ENCODE data around the gene REC8. TPM values are rescaled to one million over a fixed set of nuclear protein-coding genes. Genes with fewer than 3 reads are reported as not detected.

Gene REC8
- total RNA-seq, 1 experiment from 2014 or later: 7.6 TPM

GRCh38 chr14:24160850-24161804, 10.8 kb upstream of the REC8 start, which contains the start of gene IRF9:
TSS of gene IRF9 (plus strand) at chr14:24161265. CDS start at chr14:24162145, 880 bp downstream.
- ChIA-PET RAD21 (ENCODE audit: low non-redundant PET in 1 of 2, low total read pairs in 2 of 2, uncharacterized antibody in 2 of 2, unreplicated experiment in 2 of 2) (interaction anchor here in 1 of 2 experiments (1.0 kb wide), 1 partner anchor 14 kb away, joined by 3 read pairs; the partner anchor contains the start of genes PSME2 and RNF31), POLR2A (interaction anchor here (1.0 to 3.1 kb wide), 13 partner anchors 14 to 103 kb away, joined by 3 to 18 read pairs (median 4); partner anchors contain the start of genes CHMP4A, DCAF11, EMC9 and NRL), CTCF (interaction anchor here (0.6 to 3.2 kb wide), 22 partner anchors 8 to 137 kb away, joined by 3 to 20 read pairs (median 4); partner anchors contain the start of genes CHMP4A, DCAF11, EMC9 and IPO4)
- peak within 1 kb of the TSS; percentile 84 for H3K27ac ChIP-seq (ENCODE audit: low read depth, low read length)
- H2AFZ ChIP-seq (ENCODE audit: low read depth, low read length, poor library complexity, severe bottlenecking): no peak within 1 kb of the TSS
- peaks cover 15 to 21% of the 10 kb centered on the region in 2 experiments for H3K4me1 ChIP-seq (ENCODE audit: control insufficient read depth in 1 of 2, insufficient read depth in 2 of 2, low read length in 2 of 2)
- no TSS peak for BruUV-seq (replicated peaks)
- no peaks in the 10 kb centered on the region for H3K79me2 ChIP-seq (ENCODE audit: insufficient read depth, low read length)
- H3K9ac ChIP-seq (ENCODE audit: low read length): peak within 1 kb of the TSS; percentile 61
- peak within 1 kb of the TSS; percentile 58 to 60 for H3K4me3 ChIP-seq (replicated peaks in 1 of 2; ENCODE audit: low read depth in 1 of 2, low read length in 2 of 2)
- intact Hi-C loops (cut with micrococcal nuclease): loop anchor here (1.0 to 2.0 kb wide), 2 partner anchors 46 to 103 kb away; partner anchors contain the start of genes DCAF11 and NRL
- peak within 1 kb of the TSS; percentile 87 for H3K4me2 ChIP-seq (ENCODE audit: low read length)
- DNase-seq (ENCODE audit: low read depth, low spot score) (peak; percentile 89), ATAC-seq (peak; percentile 95)
- no peaks in the 10 kb centered on the region for H4K20me1 ChIP-seq (ENCODE audit: insufficient read depth)
- H3K27me3 ChIP-seq (ENCODE audit: insufficient read depth, low read length): no peaks in the 10 kb centered on the region
- peak; percentile 41; the same call in 1 of the 2 replicates for TF ChIP-seq SIN3A (IDR thresholded peaks at IDR 0.05; ENCODE audit: low read depth)
- no peak for TF ChIP-seq EZH2phosphoT487 (IDR thresholded peaks at IDR 0.05; ENCODE audit: borderline replicate concordance)
- TF ChIP-seq TCF7L2 (IDR thresholded peaks at IDR 0.05; ENCODE audit: borderline replicate concordance, extremely low read depth, insufficient read depth, insufficient read length): peak; percentile 60
- TF ChIP-seq POLR2A (IDR thresholded peaks at IDR 0.05; ENCODE audit: borderline replicate concordance, extremely low read depth, insufficient read depth, insufficient read length): peak; percentile 53
- TF ChIP-seq, protein P1, sequence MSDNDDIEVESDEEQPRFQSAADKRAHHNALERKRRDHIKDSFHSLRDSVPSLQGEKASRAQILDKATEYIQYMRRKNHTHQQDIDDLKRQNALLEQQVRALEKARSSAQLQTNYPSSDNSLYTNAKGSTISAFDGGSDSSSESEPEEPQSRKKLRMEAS (IDR thresholded peaks at IDR 0.05): peak; percentile 86
- 0 out of 2 replicates have a peak, but pooled peaks have one; percentile 56 for TF ChIP-seq CBX3 (IDR thresholded peaks at IDR 0.05; ENCODE audit: low read depth)
- peak; percentile 72; the same call in 1 of the 2 replicates for TF ChIP-seq SP1 (IDR thresholded peaks at IDR 0.05; ENCODE audit: low read depth)
- no peak for TF ChIP-seq ZBTB33 (IDR thresholded peaks at IDR 0.05; ENCODE audit: extremely low read depth, insufficient replicate concordance, low read length)
- peak; percentile 88 for TF ChIP-seq POLR2AphosphoS5 (IDR thresholded peaks at IDR 0.05; ENCODE audit: low read depth, low read length)
- peak; percentile 77 to 94 (median 87) for TF ChIP-seq CTCF (IDR thresholded peaks at IDR 0.05 in 2 of 3, conservative IDR thresholded peaks at IDR 0.05 in 1 of 3; ENCODE audit: borderline replicate concordance in 1 of 3, insufficient read depth in 1 of 3, low read depth in 2 of 3, low read length in 2 of 3)
- no peak; the same call in 1 of the 2 replicates for TF ChIP-seq SRF (IDR thresholded peaks at IDR 0.05; ENCODE audit: low read depth)
- peak; percentile 85 for TF ChIP-seq RAD21 (IDR thresholded peaks at IDR 0.05; ENCODE audit: low read depth)
- TF ChIP-seq ZFX (IDR thresholded peaks at IDR 0.05): no peak
- no peak for TF ChIP-seq EZH2 (IDR thresholded peaks at IDR 0.05)
- peaks cover 21 to 37% of the 10 kb centered on the region in 2 experiments; a peak in 3 of 4 replicates for H3K36me3 ChIP-seq (ENCODE audit: control insufficient read depth in 1 of 2, insufficient read depth in 2 of 2, low read length in 2 of 2)
- no peaks in the 10 kb centered on the region for H3K9me2 ChIP-seq (ENCODE audit: insufficient read depth)
- no peaks in the 10 kb centered on the region for H3K9me3 ChIP-seq (ENCODE audit: control insufficient read depth in 1 of 2, insufficient read depth in 1 of 2, low read depth in 1 of 2, low read length in 2 of 2)

Data from HCT116 (cell line).